Skin of body (tissue), 2 donors: ENCODE results near the gene FGB. TPM values are rescaled to one million over a fixed set of nuclear protein-coding genes. Genes with fewer than 3 reads are reported as not detected.
"Not testable (repeated sequence)": the region's sequence is repeated elsewhere in the genome, so short reads cannot be mapped to it uniquely, and the experiment has no call there.

ENCODE experiments used
- DNase-seq: peaks from one replicate; lab custom pipeline; 2025; lab: John Stamatoyannopoulos, UW
- total RNA-seq: library from RNA; depleted of rRNA; stranded (reverse); fragments of >200 nt; gene quantifications from one replicate; pipeline ENCODE4 v1.2.3, GENCODE V29; 2014

FGB gene
- total RNA-seq, 1 donor from 2014 or later = not detected

GRCh38 chr4:154595807-154596206, 33.0 kb downstream of the FGB start:
- DNase-seq = no peak

- DNase-seq = not testable (repeated sequence)
Observed at GRCh38 chr4:154597281-154597680, 34.5 kb downstream of the FGB start.

- DNase-seq = no peak
Observed at GRCh38 chr4:154597798-154598774, 35.3 kb downstream of the FGB start.

GRCh38 chr4:154602404-154603020, 39.7 kb downstream of the FGB start:
- no peak for DNase-seq

- no peak for DNase-seq
Observed at GRCh38 chr4:154603033-154603943, 40.5 kb downstream of the FGB start.

- DNase-seq = no peak
Observed at GRCh38 chr4:154604696-154605200, 41.9 kb downstream of the FGB start.

GRCh38 chr4:154606728-154607723, 44.2 kb downstream of the FGB start:
- DNase-seq = no peak

GRCh38 chr4:154608361-154609252, 45.8 kb downstream of the FGB start:
- no peak for DNase-seq

GRCh38 chr4:154609532-154609931, 46.7 kb downstream of the FGB start:
- DNase-seq = no peak

GRCh38 chr4:154610582-154610981, 47.8 kb downstream of the FGB start:
- no peak for DNase-seq

- no peak for DNase-seq
Observed at GRCh38 chr4:154611833-154612232, 49.0 kb downstream of the FGB start.

- no peak for DNase-seq
Observed at GRCh38 chr4:154612472-154613414, 49.9 kb downstream of the FGB start, which contains the start of gene FGG. Gene FGG, minus strand, starts transcription at chr4:154612656. Its CDS starts 47 bp downstream, at chr4:154612609.

- DNase-seq = no peak
Observed at GRCh38 chr4:154614306-154614705, 51.5 kb downstream of the FGB start.

- DNase-seq = no peak
Observed at GRCh38 chr4:154615211-154615610, 52.4 kb downstream of the FGB start.

GRCh38 chr4:154616287-154616686, 53.5 kb downstream of the FGB start:
- no peak for DNase-seq

- DNase-seq = no peak
Observed at GRCh38 chr4:154616731-154617130, 53.9 kb downstream of the FGB start.

- no peak for DNase-seq
Observed at GRCh38 chr4:154617820-154618317, 55.1 kb downstream of the FGB start.
